ENCODE data around the gene HDAC4.

DNA sequence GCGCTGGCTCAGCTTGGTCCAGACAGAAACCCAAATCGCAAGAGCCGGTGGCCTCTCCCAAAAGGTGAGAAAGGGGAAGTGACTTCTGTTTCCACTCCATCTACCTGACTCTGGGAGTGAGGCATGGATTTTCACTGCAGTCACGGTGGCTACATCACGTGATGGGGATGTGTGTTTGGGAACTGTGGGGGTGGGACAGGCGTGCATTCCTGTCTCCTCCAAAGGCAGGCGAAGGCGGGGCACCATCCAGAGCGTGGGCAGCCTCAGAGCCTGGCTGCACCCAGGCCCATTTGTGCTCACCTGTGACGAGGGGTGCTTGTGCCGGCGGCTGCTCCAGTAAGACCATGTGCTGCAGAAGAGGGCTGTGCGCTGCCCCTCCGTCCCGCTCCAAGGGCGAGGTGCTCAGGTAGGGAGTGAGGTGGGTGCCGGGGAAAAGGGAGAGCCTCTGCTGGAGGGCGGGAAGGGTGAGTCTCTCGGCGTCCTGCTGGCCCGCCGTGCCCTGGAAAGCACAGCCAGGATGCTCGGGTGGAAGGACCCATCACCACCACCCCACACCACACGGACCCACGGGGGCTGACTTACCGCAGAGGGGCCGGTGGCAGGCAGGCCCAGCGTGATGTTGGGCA, 266.8 kb downstream of the HDAC4 start:
- no peak for TF ChIP-seq ZNF274 (IDR thresholded peaks at IDR 0.05; ENCODE audit: low read depth, low read length)
- no peak for TF ChIP-seq SUZ12 (IDR thresholded peaks at IDR 0.05; ENCODE audit: extremely low read depth, insufficient read depth, insufficient read length)
